Ureter (tissue), 1 donor: ENCODE results near the gene CDCA5. TPM values are rescaled to one million over a fixed set of nuclear protein-coding genes. Genes with fewer than 3 reads are reported as not detected.
A peak's percentile ranks its signal among the peaks of the same experiment; 100 is the strongest.

Experiments
- DNase-seq: peaks from one replicate; pipeline ENCODE4 v3.0.0-alpha.2; 2020; ENCODE audit warnings: low spot score
- total RNA-seq: library from RNA; stranded (reverse); gene quantifications from one replicate; pipeline ENCODE4 v1.2.4, GENCODE V29; 2023
- donor health status: DM: yes; HTN: yes; CAD: no.

The CDCA5 gene, protein sequence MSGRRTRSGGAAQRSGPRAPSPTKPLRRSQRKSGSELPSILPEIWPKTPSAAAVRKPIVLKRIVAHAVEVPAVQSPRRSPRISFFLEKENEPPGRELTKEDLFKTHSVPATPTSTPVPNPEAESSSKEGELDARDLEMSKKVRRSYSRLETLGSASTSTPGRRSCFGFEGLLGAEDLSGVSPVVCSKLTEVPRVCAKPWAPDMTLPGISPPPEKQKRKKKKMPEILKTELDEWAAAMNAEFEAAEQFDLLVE
- 1.9 TPM for total RNA-seq

DNA sequence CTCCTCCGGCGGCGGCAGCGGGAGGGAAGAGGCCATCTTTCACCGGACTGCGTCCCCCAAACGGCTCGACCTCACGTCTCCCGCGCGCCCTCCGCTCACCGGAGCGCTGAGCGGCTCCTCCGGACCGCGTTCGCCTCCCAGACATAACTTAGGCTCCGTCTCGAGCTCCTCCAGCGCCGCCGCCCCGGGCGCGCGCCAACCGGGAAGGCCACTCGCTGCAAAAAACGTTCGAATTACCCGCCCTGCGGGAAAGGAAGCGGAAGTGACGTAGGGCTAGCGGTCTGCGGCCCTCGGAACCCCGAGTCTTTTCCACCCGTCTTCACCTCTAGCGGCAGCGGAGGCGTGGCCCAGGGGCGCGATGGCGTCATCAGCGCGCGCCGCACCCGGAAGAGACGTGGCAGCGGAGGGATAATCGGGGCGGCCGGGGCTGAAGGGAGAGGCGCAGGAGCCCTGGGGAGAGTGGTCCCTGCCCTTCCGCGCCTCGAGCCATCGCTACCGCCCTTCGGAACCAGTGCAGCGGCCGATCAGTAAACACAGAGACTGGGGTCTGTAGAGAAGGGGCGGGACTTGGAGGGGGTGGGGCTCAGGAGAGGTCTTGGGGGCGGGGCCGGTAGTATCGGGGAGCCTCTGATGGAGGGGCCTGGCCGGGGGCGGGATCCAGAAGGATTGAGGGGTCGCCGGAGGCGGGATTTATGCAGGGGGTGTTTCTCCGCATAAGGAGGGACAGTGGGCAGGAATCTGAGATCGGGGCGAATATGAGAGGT is at the start of gene CDCA5, which contains the start of gene ZFPL1:
TSS of gene CDCA5 (minus strand) at position 207 of the 764 bp plus-strand sequence. CDS start at position 145, 62 bp downstream.
TSS of gene ZFPL1 (plus strand) at position 389 of the 764 bp plus-strand sequence. CDS start 477 bp downstream, outside the sequence.
- DNase-seq = peak; percentile 95

DNA sequence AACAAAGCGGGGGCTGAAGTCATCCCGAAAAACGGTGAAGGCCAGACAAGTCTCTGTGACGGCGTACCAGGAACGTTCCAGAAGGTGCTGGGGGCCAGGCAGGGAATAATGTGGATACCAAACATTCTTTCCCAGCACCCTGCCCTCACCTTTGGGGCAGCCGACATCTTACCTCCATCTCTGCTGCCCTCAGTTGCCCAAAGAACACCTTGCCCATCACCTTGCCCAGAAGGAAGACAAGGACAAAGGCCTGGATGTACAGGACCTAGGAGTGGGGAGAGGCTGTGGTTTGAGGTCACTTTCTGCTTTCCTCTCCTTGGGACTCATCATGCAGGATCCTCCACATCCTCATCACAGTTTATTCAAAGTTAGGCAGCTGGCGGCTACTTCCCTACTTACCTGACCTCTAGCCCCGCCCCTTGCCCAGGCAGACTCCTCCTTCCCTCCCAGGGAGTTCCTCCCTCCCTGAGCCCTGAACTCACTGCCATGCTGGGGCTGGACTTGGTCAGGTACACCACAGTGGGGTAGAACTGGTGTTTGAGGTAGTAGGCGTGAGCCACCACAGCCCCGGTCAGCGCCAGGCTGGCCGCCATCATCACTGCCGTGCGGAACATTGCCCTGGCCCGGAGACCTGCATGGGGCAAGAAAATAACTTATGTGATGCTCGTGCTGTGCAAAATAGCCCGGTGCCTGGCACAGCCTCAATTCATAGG is 49.3 kb upstream of the CDCA5 start:
- DNase-seq = no peak

DNA sequence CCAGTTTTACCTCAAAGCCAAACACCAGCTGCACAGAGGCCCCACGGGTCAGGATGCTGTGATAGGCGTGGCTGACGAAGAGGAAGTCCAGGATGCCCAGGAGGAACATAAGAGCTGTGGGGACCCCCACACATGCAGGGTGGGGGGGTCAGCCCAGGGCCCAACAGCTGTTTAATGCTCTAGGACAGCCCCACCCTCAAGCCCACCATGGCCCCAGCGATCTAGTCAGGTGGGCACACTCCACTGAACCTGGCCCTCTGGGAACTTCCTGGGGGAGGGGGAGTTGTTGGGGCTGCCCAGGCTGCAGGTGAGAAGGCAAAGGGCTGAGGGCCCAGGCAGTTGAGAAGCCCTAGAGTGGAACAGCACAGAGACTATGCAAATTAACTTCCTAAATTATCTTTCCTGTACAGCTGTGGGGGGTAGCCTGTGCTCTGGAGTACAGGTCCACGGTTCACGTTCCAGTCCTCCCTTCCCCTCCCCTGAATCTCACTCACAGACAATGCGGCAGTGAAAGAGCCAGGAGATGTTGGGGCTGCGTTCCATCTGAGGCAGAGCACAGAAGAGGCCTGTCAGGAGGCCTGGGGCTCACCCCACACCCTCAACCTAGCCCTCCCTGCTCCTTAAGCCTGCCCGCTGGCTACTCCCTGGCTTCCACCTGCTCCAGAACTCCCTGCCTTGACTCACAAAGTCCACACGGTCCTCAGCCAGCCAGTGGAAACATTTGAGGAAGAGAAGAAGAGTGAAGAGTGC is 48.6 kb upstream of the CDCA5 start:
- no peak for DNase-seq

DNA sequence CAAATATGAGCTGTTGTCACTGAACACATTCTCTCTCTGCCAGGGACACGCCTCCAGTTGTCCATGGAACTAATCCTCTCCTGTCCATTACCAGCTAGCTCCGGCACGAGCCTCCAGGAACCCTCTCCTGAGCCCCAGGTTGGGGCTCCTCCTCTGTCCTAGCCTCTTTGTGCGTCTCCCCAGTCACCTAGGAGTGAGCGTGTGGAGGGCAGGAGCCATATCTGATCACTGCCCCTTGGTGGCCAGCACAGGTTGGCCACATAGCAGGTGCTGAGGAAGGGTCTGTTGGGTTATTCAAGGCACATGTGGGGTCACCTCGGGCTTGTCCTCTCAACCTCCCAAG is 48.0 kb upstream of the CDCA5 start:
- DNase-seq = no peak

DNA sequence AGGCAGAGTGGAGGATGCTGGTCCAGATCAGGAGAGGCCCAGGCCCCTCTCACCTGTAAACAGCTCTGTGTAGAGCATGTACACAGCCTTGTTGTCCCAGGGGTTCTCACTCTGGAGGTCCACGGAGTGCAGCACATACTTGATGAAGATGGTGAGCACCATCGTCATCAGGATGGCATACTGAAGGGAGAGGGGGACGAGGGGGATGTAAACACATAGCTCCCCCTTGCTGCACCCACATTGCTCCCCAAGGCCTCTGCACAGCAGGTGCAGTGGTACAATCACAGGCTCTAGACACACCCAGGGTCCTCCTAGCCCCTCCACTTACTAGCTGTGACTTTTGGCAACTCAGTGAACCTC is 47.6 kb upstream of the CDCA5 start:
- DNase-seq = no peak

DNA sequence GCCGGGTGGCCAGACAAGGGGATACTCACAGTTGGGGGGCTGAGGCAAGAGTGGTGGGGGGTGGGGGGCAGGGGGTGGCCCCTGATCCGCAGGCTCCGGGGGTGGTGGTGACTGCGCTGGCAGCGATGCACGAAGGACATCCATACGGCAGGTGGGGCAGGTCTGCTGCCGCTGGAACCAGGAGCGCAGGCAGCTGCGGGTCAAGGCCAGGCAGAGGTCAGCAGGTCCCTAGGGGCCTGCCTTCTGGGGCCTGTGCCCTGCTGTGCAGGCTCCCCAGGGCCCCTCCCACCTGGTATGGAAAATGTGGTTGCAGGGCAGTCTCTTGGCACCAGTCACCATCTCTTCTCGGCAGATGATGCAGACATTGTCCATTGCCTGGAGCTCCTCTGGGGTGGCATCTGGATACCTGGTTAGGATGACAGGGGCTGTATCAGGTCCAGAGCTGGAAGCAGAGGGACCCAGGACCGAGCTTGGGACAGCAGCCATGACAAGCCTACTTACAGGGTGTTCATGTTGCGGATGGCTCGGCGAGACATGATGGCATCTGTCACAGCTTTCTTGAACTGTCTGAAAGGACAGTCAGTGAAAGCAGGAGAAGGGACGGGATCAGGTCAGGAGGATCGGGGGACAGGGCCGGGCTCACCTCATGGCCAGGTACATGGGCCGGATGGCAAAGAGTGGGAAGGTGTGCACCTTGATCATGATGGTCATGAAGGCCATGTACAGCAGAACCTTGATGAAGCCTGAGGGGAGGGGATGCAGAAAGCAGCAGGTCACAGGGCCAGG is 47.0 kb upstream of the CDCA5 start:
- no peak for DNase-seq

DNA sequence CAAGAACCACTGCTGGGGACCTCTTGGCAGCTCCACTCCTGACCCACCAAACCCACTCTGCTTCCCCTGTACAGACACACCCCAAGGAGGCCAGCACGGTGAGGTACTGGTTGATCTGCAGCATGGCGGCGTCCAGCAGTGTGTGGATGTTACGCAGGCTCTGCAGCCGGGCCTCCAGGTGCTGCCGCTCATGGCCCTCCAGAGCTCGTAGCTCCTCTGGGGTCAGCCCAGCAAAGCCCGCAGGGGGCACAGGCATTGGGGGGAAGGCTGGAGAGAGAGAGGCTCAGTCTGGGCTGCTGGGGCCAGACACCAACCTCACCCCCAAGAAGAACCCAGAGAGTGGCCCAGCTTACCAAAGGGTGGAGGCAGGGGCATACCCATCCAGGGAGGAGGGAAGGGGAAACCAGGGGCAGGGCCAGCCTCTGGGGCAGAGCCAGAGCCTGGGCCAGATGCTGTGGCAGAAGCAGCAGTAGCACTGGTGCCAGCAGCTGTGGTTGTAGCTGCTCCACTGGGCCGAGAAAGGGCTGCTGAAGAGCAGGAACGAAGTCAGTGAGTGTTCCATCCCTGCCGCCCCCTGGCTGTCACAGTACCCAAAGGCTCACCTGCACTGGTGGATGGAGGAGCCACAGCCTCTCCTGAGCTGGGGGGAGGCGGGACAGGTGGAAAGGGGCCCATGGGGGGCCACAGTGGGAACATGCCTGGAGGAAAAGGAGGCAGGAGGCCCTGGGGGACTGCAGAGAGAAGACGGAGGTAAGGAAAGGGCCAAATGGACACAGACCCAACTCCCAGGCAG is 46.0 kb upstream of the CDCA5 start:
- DNase-seq = no peak

DNA sequence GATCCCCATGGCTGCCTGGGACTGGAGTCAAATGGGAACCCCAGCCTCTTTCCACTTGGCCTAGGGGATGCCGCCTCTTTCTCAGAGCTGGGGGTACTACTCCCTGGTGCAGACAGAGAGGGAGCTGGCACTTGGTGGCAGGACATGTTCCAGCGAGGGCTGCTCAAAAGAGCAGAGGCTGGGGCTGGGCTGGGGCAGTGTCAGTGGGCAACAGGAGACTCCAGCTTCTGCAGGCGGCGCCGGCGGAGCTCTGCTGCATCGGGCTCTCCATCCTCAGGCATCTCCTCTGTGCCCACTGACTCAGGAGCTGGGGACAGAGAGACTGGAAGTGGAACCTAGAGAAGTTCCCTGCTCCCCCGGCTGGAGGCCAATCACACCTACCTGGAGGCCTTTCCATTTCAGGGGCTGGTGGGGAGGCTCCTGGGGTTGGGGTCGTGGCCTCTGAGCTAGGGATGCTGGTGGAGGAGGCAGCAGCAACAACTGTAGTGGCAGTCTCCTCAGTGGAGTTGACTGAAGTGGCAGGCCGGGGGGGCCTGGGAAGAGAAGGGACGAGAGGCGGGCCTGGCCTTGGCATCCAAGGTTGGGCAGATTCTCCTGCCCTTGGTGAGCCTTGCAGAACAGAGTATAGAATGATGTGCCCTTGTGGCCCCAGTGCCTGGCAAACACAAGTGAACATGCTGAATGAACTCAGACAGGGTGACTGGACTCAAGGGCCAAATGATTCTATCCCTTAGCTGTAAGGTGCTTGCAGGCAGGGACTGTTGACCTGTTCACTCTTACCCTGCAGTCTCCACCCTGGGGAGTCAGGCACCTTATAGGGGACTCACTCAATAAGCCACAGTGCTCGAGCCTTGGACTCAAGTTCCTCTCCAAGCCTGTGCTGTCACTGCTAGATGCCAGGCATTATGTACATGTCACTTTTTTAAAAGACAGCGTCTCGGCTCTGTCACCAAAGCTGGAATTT is 44.6 kb upstream of the CDCA5 start:
- DNase-seq = no peak

DNA sequence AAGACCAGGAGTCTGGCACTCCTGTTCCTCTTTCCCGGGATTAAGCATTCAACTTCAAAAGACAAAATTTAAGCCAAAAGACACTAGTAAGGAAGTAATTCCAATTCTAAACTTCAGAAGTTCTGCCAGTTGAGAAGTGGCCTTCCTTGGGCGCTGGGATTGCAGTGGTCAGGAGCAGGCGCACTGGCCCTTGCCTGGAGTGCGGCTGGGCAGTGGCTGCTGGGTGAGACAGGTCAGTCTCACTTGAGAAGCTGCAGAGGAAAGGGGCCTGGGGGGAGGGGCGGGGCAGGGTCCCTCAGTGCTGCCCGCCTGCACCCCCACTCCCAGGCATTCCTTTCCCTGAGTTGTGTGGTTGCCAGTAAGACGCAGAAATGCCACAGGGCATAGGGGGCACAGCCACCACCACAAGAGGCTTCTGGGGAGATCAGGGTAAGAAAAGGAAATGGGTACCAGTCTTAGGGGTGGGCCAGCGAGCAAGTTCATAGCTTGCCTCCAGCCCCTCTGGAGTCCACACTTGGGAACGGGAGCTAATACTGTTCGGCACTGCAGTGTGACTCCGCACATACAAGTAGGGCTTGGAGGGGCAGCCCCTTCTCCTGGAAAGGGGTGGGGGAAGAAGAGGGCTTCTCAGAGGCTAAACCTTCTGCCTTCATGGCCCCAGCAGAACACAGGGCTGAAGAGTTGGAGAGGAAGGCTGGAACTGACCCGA is 43.8 kb upstream of the CDCA5 start:
- DNase-seq = no peak

DNA sequence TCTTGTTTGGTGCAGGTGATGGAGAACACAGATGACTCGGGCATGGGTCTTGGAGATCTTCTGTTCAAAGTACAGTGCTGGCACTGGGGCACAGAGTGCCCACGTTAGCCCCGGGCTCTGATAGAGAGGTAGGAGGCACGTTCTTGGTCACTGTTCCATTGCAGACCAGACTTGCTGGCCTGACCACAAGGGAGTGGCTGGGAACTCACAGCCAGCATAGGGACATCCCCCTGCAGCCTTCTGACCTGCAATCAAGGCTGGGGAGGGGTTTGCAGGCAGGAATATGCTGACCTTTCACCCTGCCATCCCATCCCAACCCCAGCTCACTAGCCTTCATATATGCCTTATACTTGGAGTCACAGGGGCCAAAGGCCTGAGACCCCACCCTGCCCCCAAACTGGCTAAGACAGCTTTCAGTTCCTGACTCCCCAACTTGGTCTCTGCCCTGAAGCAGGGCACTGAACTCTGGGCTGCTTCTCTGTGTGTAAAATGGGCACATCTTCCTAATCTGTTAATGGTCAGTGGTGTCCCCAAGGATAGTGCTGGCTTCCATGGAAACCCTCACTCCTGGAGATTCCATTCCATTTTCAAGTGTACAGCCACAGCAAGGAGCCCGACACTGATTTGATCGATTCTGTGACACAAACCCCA is 42.9 kb upstream of the CDCA5 start:
- DNase-seq = no peak

DNA sequence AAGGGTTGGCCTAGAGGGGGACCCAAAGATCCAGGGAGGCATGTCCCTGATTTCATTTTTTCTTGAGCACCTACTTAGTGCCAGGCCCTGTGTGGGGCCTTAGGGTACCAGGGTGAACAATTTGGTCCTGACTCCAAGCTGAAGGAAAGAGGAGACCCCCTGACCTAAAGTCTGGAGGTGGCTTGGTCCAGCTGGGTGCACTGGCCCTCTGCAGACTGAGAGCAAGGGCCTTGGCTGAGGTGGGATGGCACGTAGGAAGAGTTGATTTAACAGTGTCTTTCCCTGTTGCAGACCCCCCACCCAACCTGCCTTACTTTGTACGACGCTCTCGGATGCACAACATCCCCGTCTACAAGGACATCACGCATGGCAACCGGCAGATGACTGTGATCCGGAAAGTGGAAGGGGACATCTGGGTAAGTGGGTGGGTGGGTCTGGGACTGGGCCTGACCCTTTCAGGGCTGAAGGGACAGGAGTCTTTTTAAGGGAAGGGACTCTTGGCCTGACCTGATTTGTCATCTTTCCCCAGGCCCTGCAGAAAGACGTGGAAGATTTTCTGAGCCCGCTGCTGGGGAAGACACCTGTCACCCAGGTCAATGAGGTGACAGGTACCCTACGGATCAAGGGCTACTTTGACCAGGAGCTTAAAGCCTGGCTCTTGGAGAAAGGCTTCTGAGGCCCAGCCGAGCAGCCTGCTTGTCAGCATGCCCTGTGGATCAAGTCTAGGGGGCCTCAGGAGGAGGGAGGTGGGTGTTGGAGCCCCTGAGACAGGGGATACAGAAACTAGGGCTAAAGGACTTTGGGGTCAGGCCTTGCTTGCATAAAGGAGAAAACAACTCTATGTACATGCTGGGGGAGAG is 41.6 kb upstream of the CDCA5 start:
- DNase-seq = no peak

DNA sequence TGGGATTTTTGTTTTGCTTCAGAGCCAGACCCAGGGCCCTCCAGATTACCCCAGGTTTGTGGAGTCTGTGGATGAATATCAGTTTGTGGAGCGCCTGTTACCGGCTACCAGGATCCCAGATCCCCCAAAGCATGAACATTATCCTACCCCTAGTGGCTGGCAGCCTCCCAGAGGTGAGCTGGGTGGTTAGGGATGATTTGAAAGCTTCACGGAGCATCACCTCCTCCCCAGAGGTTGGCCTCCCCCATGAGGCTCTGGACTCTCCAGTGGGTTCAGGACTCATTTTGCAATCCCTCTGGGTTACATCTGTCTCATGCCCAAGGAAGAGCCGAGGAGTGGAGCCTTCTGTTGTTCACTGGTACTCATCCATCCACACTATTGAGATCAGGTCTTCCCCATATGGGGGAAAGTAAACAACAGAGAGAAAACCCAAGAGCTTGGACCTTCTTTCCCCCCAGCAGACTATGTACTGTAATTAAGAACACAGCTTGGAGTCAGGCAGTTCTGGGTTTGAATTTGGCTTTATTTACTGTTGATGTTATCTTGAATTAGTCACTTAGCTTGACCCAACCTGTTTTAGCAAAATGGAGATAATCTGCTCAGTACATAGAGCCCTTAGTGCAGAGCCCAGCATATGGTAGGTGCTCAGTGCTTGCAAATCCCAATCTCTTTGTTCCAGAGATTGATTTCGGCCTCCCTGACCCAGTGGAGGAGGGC is 40.8 kb upstream of the CDCA5 start:
- no peak for DNase-seq

DNA sequence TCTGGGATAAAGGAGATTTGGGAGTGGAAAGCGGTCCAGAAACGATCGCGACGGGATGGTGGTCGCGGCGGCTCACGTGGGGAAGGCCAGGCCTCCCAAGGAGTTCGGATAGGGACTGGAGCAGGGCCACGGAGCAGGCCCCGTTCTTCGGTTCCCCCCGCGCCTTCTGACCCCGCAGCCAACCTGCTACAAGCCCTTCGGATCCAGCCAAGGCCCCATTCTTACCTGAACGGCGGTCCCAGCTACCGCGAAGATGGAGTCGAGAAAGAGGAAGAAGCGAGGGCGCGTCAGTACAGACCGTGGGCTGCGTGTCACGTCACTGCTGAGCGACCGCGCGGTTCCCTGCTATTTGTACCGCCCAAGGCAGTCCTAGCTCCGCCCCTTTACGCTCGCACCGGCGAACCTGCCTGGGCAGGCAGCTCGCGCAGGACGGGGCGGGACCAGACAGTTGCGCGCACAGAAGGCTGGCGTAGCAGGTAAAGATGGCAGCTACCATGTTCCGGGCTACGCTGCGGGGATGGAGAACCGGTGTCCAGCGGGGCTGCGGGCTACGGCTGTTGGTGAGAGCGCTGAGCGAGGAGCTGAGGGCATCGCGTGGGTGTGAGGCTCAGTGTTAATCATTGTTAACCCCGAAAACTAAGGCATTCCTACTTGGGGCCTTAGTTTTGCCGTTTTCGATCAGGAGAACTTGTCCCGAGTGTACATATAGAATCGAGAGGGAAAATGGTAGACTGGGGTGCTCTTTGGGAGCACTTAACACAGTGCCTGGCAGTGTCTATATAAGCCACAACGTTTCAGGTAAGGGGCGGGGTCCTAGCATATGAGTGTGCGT is 38.2 kb upstream of the CDCA5 start, which contains the start of the genes FAU and MRPL49:
TSS of gene FAU (minus strand) at position 270 of the 832 bp plus-strand sequence. CDS start 321 bp downstream, outside the sequence.
TSS of gene MRPL49 (plus strand) at position 457 of the 832 bp plus-strand sequence. CDS start at position 483, 26 bp downstream.
- peak; percentile 98 for DNase-seq

DNA sequence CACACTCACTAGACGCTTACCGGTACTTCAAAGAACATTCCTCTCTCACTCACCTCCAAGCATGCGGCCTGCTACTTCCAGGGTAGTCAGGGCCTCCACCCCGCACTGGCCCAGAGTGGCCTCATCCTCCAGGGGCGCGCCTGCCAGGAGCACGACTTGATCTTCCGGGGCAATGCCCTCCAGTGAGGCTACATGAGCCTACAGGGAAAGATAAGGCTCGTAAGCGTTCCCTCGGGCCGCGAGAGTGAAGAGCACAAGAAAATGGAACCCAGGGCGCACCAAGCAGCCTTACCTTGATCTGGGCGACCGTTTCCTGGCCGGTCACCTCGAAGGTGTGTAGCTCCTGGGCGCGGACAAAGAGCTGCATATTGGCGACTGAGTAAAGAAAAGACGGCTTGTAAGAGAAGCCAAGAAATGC is 37.6 kb upstream of the CDCA5 start:
- DNase-seq = no peak

DNA sequence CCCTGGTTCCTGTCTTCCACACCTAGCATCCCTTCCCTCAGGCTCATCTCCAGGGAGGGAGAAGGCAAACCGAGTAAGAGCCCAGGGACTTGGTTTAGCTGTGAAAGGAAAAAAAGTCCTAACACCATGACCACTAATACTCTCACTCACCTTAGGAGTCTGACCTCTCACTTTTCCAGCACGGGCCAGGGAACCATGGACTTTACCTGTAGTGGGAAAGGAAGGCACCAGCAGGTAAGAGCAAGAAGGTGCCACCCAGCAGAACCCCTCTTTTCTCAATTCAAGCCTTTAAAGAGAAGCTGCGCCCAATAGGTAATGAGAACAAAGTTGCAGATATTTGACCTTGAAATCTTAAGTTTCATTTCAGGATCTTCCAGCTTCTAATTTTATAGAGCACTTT is 37.0 kb upstream of the CDCA5 start:
- no peak for DNase-seq
